ENCODE results near the gene TGFB2. TPM values are rescaled to one million over a fixed set of nuclear protein-coding genes. Genes with fewer than 3 reads are reported as not detected.
A peak's percentile ranks its signal among the peaks of the same experiment; 100 is the strongest.

Gene TGFB2
- 0.51 and 0.97 TPM in 2 replicates for total RNA-seq (2014; rRNA removed; shearing (Covaris generic))
- polyA plus RNA-seq (2016; fragmentation: Nextera tagmentation; extraction: Ambion mirVana), result 1.3 and 2.0 TPM in 2 replicates

DNA sequence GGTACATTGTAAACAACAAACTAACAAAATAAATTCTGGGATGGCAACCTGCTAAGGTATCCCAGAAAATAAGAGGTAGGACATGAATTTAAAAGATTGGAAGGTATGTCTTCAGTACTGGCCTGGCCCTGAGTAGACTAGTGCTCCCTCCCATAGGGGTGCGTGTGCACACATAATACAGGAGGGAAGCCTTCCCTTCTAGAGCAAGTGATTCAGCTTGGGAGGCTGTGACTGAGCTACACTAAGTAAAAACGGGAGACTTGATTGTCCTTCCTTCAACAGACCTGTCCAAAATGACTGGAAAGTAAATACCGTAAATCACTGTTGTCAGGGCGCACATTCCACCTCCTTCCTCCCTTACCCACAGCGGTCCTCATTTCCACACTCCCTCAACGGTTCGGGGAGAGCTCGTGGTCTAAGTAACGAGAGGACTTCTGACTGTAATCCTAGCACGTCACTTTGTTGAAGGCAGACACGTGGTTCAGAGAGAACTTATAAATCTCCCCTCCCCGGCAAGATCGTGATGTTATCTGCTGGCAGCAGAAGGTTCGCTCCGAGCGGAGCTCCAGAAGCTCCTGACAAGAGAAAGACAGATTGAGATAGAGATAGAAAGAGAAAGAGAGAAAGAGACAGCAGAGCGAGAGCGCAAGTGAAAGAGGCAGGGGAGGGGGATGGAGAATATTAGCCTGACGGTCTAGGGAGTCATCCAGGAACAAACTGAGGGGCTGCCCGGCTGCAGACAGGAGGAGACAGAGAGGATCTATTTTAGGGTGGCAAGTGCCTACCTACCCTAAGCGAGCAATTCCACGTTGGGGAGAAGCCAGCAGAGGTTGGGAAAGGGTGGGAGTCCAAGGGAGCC is at the start of gene TGFB2:
Gene TGFB2, plus strand, starts transcription at position 523 of the 859 bp plus-strand sequence. CDS start 1,366 bp downstream, outside the sequence.
- peak within 1 kb of the TSS; percentile 98 for H3K4me2 ChIP-seq (ENCODE audit: unreplicated experiment)
- H3K36me3 ChIP-seq (ENCODE audit: low read depth), result no peaks in the 10 kb centered on the region
- in situ Hi-C loops (cut with MboI), result loop anchor here (10.0 to 25.0 kb wide), 5 partner anchors 210 to 1467 kb away; no protein-coding TSS in a partner anchor
- DNase-seq, result peak; percentile 70
- H3K9ac ChIP-seq, result peak within 1 kb of the TSS; percentile 70
- WGBS, 2 experiments (ENCODE audit: low coverage in 1 of 2, low lambda C conversion rate in 2 of 2, missing lambda C conversion rate in 2 of 2), result 8 to 9% methylated on average over 22 of the region's 22 CpGs
- no peak within 1 kb of the TSS for H3K27ac ChIP-seq
- no peaks in the 10 kb centered on the region for H3K79me2 ChIP-seq (ENCODE audit: insufficient read depth)
- no peaks in the 10 kb centered on the region for H3K9me3 ChIP-seq (ENCODE audit: low read depth)
- H3K4me3 ChIP-seq, result peak within 1 kb of the TSS; percentile 80
- no peaks in the 10 kb centered on the region for H3K27me3 ChIP-seq (replicated peaks; ENCODE audit: insufficient read depth)
- no peak for TF ChIP-seq EZH2phosphoT487 (IDR thresholded peaks at IDR 0.05; ENCODE audit: insufficient read depth, low read depth)
- TF ChIP-seq EZH2 (IDR thresholded peaks at IDR 0.05; ENCODE audit: insufficient read depth, poor library complexity, severe bottlenecking), result no peak
- H3K4me1 ChIP-seq (ENCODE audit: insufficient read depth), result no peaks in the 10 kb centered on the region
- no peaks in the 10 kb centered on the region for H4K20me1 ChIP-seq (ENCODE audit: insufficient read depth)
- H3F3A ChIP-seq (ENCODE audit: insufficient read depth), result peaks cover 26% of the 10 kb centered on the region
- no peaks in the 10 kb centered on the region for H3K9me2 ChIP-seq (ENCODE audit: insufficient read depth)
- peak within 1 kb of the TSS; percentile 84 for H2AFZ ChIP-seq

GRCh38 chr1:218296162-218296561 is 49.0 kb upstream of the TGFB2 start:
- Histone ChIP-seq H3K4me1 (ENCODE audit: insufficient read depth) (peaks cover 33% of the 10 kb centered on the region), H3K79me2 (ENCODE audit: insufficient read depth) (peaks cover 86% of the 10 kb centered on the region), H3K27me3 (replicated peaks; ENCODE audit: insufficient read depth) (no peaks in the 10 kb centered on the region), H3K9me3 (ENCODE audit: low read depth) (no peaks in the 10 kb centered on the region), H3K27ac (no peak overlapping the region), H3K9ac (no peak overlapping the region), H3K4me2 (ENCODE audit: unreplicated experiment) (no peak overlapping the region), H2AFZ (no peak overlapping the region), H3F3A (ENCODE audit: insufficient read depth) (no peaks in the 10 kb centered on the region), H3K4me3 (no peak overlapping the region), H3K36me3 (ENCODE audit: low read depth) (no peaks in the 10 kb centered on the region), H3K9me2 (ENCODE audit: insufficient read depth) (no peaks in the 10 kb centered on the region), H4K20me1 (ENCODE audit: insufficient read depth) (no peaks in the 10 kb centered on the region)
- WGBS, 2 experiments (ENCODE audit: low coverage in 1 of 2, low lambda C conversion rate in 2 of 2, missing lambda C conversion rate in 2 of 2), result 97 to 100% methylated on average over 2 of the region's 2 CpGs
- TF ChIP-seq EZH2phosphoT487 (IDR thresholded peaks at IDR 0.05; ENCODE audit: insufficient read depth, low read depth), result no peak
- TF ChIP-seq EZH2 (IDR thresholded peaks at IDR 0.05; ENCODE audit: insufficient read depth, poor library complexity, severe bottlenecking), result no peak
- in situ Hi-C loops (cut with MboI), result no loop called here
- no peak for DNase-seq

- Histone ChIP-seq H3K27ac (no peak overlapping the region), H2AFZ (no peak overlapping the region), H3F3A (ENCODE audit: insufficient read depth) (no peaks in the 10 kb centered on the region), H3K79me2 (ENCODE audit: insufficient read depth) (peaks cover 86% of the 10 kb centered on the region), H4K20me1 (ENCODE audit: insufficient read depth) (no peaks in the 10 kb centered on the region), H3K4me1 (ENCODE audit: insufficient read depth) (peaks cover 33% of the 10 kb centered on the region), H3K9ac (no peak overlapping the region), H3K36me3 (ENCODE audit: low read depth) (no peaks in the 10 kb centered on the region; the same call in 1 of the 2 replicates), H3K9me3 (ENCODE audit: low read depth) (no peaks in the 10 kb centered on the region), H3K4me3 (no peak overlapping the region), H3K9me2 (ENCODE audit: insufficient read depth) (no peaks in the 10 kb centered on the region), H3K27me3 (replicated peaks; ENCODE audit: insufficient read depth) (no peaks in the 10 kb centered on the region), H3K4me2 (ENCODE audit: unreplicated experiment) (no peak overlapping the region)
- in situ Hi-C loops (cut with MboI), result no loop called here
- DNase-seq, result no peak
- TF ChIP-seq EZH2 (IDR thresholded peaks at IDR 0.05; ENCODE audit: insufficient read depth, poor library complexity, severe bottlenecking) (no peak), EZH2phosphoT487 (IDR thresholded peaks at IDR 0.05; ENCODE audit: insufficient read depth, low read depth) (no peak)
- WGBS, 2 experiments (ENCODE audit: low coverage in 1 of 2, low lambda C conversion rate in 2 of 2, missing lambda C conversion rate in 2 of 2), result 84 to 87% methylated on average over 2 of the region's 2 CpGs
Measured at GRCh38 chr1:218297461-218297860, 47.7 kb upstream of the TGFB2 start.

DNA sequence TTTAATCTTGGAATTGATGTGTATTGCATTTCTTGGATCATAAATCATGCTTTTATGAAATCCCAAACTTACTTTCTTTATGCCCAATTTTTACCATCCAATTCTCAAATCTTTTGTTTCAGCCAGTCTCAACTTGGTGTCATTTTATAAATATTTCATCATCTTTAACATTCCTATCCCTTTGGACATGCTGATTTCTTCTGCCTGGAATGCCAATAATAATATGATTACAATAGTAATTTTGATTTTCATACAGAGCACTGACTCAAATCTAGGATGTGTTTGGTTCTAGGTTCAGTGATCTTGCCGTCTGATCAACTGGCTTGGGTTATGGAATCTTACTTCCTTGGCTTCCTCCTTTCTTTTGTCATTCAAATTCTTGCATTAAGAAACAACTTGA is 47.3 kb upstream of the TGFB2 start:
- 53 to 59% methylated on average over 1 of the region's 1 CpG for WGBS, 2 experiments (ENCODE audit: low coverage in 1 of 2, low lambda C conversion rate in 2 of 2, missing lambda C conversion rate in 2 of 2)
- no peaks in the 10 kb centered on the region; the same call in 1 of the 2 replicates for H3K36me3 ChIP-seq (ENCODE audit: low read depth)
- H3K27me3 ChIP-seq (replicated peaks; ENCODE audit: insufficient read depth), result no peaks in the 10 kb centered on the region
- no peak overlapping the region for H3K9ac ChIP-seq
- no peak overlapping the region for H3K4me2 ChIP-seq (ENCODE audit: unreplicated experiment)
- no peaks in the 10 kb centered on the region for H3K9me2 ChIP-seq (ENCODE audit: insufficient read depth)
- no peak overlapping the region for H3K4me3 ChIP-seq
- H3K9me3 ChIP-seq (ENCODE audit: low read depth), result no peaks in the 10 kb centered on the region
- TF ChIP-seq EZH2phosphoT487 (IDR thresholded peaks at IDR 0.05; ENCODE audit: insufficient read depth, low read depth), result no peak
- TF ChIP-seq EZH2 (IDR thresholded peaks at IDR 0.05; ENCODE audit: insufficient read depth, poor library complexity, severe bottlenecking), result no peak
- peak; percentile 14 for DNase-seq
- in situ Hi-C loops (cut with MboI), result no loop called here
- no peaks in the 10 kb centered on the region for H4K20me1 ChIP-seq (ENCODE audit: insufficient read depth)
- no peaks in the 10 kb centered on the region for H3F3A ChIP-seq (ENCODE audit: insufficient read depth)
- H3K4me1 ChIP-seq (ENCODE audit: insufficient read depth), result peaks cover 33% of the 10 kb centered on the region
- no peak overlapping the region for H2AFZ ChIP-seq
- H3K79me2 ChIP-seq (ENCODE audit: insufficient read depth), result peaks cover 83% of the 10 kb centered on the region
- H3K27ac ChIP-seq, result no peak overlapping the region

All from GM23248 (cell line).